ENCODE results near the gene SHLD1.

The SHLD1 gene

DNA sequence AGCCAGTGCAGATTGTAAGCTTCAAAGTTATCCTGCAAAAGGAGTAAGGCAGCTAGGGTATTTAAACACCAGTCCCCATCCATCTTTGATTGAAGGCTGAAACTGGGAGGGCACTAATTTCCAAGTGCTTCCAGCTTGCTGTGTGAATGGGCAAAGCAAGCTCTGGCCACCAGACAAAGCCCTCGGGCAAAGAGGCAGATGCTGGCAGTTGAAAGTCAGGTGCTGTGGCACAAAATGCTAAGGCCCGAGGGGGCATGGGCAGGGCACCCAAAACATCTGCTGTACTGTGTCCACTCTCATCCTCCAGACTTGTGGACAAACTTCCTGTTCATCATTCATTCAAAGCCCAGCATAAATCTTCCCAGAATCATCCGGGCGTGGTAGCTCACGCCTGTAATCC lies 137.2 kb downstream of the SHLD1 start:
- Histone ChIP-seq H3K9ac (no peak overlapping the region), H3K27me3 (no peaks in the 10 kb centered on the region), H3K36me3 (no peaks in the 10 kb centered on the region), H3K27ac (no peak overlapping the region), H3K4me2 (peak overlapping the region in 4 of 11 experiments; percentile 24 to 50 (median 44); a peak in 6 of 22 replicates), H3K4me3 (no peak overlapping the region), H3K4me1 (peaks cover 0 to 21% (median 3%) of the 10 kb centered on the region in 10 experiments; a peak in 10 of 20 replicates), H3K9me3 (replicated peaks in 1 of 11) (no peaks in the 10 kb centered on the region), H4K20me1 (no peaks in the 10 kb centered on the region)
- no peak for TF ChIP-seq Cebpa-rat (IDR thresholded peaks at IDR 0.05)

DNA sequence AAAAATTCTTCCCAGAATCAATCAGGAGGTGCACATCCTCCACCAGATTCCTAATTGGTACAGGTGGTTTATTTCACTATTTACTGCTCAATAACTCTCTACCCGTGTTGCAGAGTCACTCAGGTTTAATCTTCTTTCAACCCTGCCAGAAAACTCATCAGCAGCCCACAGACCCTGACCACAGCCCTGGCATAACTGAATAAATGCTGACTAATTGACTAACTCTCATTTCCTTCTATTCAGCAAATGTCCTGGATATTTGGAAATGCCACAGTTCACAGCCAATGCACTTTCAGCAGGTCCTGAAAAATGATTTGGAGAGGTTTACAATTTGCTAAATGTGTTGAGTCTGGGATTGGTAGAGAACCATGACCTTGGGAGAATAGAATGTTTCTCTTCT lies 137.8 kb downstream of the SHLD1 start:
- Histone ChIP-seq H3K4me2 (peak overlapping the region in 4 of 11 experiments; percentile 24 to 50 (median 44); a peak in 7 of 22 replicates), H3K27me3 (no peaks in the 10 kb centered on the region), H3K4me3 (no peak overlapping the region), H3K9me3 (replicated peaks in 1 of 11) (no peaks in the 10 kb centered on the region), H3K9ac (no peak overlapping the region), H3K36me3 (no peaks in the 10 kb centered on the region), H3K27ac (no peak overlapping the region), H4K20me1 (no peaks in the 10 kb centered on the region), H3K4me1 (peaks cover 0 to 21% (median 3%) of the 10 kb centered on the region in 10 experiments; a peak in 7 of 20 replicates)
- TF ChIP-seq Cebpa-rat (IDR thresholded peaks at IDR 0.05): no peak

DNA sequence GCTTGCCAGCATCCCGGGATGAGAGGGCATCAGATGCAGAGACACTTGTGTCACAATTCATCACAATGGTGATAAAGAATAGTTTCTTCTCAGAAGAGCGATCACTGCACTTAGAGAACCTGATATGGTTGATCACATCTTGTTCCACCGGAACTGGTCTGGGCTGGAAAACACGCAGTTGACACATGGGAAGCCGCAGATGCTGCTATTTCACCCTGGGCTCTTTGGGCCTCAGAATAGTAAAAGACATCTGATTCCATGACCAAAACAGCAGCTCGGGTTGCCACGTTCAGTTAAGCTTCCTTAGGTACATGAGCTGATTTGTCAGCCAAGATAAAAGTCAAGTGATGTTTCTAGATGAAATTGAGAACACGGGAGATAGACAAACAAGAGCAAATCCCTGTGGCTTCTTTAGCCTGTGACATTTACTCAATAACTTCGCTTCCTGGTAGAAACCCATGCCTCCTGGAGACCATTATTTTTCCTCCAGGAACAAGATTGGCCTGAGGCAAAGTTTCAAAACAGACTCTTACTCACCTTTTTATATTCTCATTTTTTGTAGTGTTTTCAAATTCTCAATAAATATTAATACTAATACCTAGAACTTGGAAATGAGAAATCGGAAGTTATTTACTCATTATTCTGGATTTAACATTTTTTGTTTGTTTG lies 140.7 kb downstream of the SHLD1 start:
- no peaks in the 10 kb centered on the region for H3K36me3 ChIP-seq
- no peak overlapping the region for H3K27ac ChIP-seq
- H3K4me2 ChIP-seq: no peak overlapping the region
- no peak overlapping the region for H3K4me3 ChIP-seq
- H3K9ac ChIP-seq: no peak overlapping the region
- no peaks in the 10 kb centered on the region for H3K9me3 ChIP-seq (replicated peaks in 1 of 11)
- H3K4me1 ChIP-seq: peaks cover 0 to 25% (median 3%) of the 10 kb centered on the region in 10 experiments; a peak in 7 of 20 replicates
- TF ChIP-seq Cebpa-rat (IDR thresholded peaks at IDR 0.05): no peak
- H4K20me1 ChIP-seq: no peaks in the 10 kb centered on the region
- H3K27me3 ChIP-seq: no peaks in the 10 kb centered on the region

DNA sequence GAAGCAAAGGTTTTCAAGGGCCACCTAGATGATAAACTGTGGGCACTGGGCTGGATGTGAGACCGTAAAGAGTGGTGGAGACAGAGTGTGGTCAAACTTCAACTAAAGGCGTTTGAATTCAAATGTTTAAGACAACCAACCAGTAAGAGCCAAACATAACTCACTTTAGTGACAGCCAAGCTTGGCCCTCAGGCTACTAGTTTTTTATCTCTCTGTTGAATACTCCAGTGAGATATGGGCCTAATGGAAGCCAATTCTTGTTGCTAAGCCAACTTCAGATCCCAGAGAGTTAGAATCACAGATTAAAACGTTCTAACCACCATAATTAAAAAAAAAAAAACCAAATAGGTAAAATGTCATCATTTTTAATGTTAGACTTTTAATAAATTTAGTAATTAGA lies 142.9 kb downstream of the SHLD1 start:
- Histone ChIP-seq H4K20me1 (no peaks in the 10 kb centered on the region), H3K36me3 (no peaks in the 10 kb centered on the region), H3K4me2 (no peak overlapping the region), H3K27me3 (no peaks in the 10 kb centered on the region), H3K27ac (no peak overlapping the region), H3K4me1 (peaks cover 0 to 10% (median 0%) of the 10 kb centered on the region in 10 experiments; a peak in 7 of 20 replicates), H3K4me3 (no peak overlapping the region), H3K9me3 (replicated peaks in 1 of 11) (no peaks in the 10 kb centered on the region), H3K9ac (no peak overlapping the region)
- no peak for TF ChIP-seq Cebpa-rat (IDR thresholded peaks at IDR 0.05)

DNA sequence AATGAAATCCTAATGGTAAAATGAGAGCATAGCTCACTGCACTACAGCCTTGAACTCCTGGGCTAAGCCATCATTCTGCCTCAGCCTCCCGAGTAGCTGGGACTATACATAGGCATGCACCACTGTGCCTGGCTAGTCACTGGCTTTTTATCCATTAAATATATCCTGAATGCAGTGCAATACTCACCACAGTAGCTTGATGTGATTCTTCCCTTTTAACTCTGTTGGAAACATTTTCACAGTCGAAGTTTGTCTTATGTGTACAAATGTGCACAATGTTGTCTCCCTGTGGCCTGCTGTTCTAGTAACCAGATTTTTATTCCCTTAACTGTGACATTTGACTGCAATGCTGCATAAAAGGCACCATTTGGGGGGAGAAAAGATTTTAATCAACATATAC lies 143.4 kb downstream of the SHLD1 start:
- H3K27ac ChIP-seq: no peak overlapping the region

DNA sequence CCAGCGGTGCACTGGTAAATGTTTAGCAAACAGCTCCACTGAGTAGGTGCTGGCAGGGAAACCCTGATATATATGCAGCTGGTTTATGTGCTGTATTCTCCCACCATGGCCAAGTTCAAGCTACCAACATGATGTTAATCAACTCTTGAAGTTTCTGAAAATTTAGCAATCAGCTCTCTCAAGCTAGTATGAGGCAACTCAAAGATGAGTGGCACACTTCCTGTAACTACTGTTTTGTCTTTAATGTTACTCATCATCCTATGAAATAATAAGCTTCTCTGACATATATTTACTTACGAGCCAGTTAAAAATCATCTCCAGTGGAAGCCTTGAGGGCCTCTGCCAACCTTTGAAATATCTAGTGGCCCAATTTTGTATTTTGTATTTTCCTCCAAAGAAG lies 145.4 kb downstream of the SHLD1 start:
- H4K20me1 ChIP-seq: no peaks in the 10 kb centered on the region
- H3K4me3 ChIP-seq: no peak overlapping the region
- H3K9me3 ChIP-seq (replicated peaks in 1 of 11): no peaks in the 10 kb centered on the region
- H3K9ac ChIP-seq: no peak overlapping the region
- no peaks in the 10 kb centered on the region for H3K27me3 ChIP-seq
- H3K36me3 ChIP-seq: no peaks in the 10 kb centered on the region
- peaks cover 0 to 5% (median 0%) of the 10 kb centered on the region in 10 experiments; a peak in 4 of 20 replicates for H3K4me1 ChIP-seq
- no peak for TF ChIP-seq Cebpa-rat (IDR thresholded peaks at IDR 0.05)
- H3K27ac ChIP-seq: no peak overlapping the region
- peak overlapping the region in 3 of 11 experiments; percentile 3 to 21 (median 18); a peak in 2 of 22 replicates for H3K4me2 ChIP-seq

More for the DNA sequence above, 143.4 kb downstream of the SHLD1 start:
- Histone ChIP-seq H3K4me2 (no peak overlapping the region), H3K36me3 (no peaks in the 10 kb centered on the region), H3K27me3 (no peaks in the 10 kb centered on the region), H3K9me3 (replicated peaks in 1 of 11) (no peaks in the 10 kb centered on the region), H3K4me1 (peaks cover 0 to 5% (median 0%) of the 10 kb centered on the region in 10 experiments; a peak in 5 of 20 replicates), H3K9ac (no peak overlapping the region), H3K4me3 (no peak overlapping the region), H4K20me1 (no peaks in the 10 kb centered on the region)
- no peak for TF ChIP-seq Cebpa-rat (IDR thresholded peaks at IDR 0.05)

DNA sequence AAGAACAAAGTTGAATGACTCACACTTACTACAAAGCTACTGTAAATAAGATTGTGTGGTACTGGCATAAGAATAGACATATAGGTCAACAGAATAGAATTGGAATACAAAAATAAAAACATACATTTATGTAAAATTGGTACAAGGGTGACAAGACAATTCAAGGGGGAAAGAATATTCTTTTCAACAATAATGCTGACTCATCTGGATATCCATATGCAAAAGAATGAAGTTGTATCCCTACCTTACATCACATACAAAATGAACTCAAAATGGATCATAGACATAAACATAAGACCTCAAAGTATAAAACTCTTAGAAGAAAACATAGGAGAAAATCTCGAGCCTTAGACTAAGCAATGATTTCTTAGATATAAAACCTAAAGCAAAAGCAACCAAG lies 149.2 kb downstream of the SHLD1 start:
- Histone ChIP-seq H3K4me1 (peaks cover 0 to 5% (median 0%) of the 10 kb centered on the region in 10 experiments; a peak in 4 of 20 replicates), H3K36me3 (no peaks in the 10 kb centered on the region), H3K27ac (no peak overlapping the region), H3K4me2 (no peak overlapping the region), H3K4me3 (no peak overlapping the region), H3K9me3 (replicated peaks in 1 of 11) (no peaks in the 10 kb centered on the region), H3K9ac (no peak overlapping the region), H3K27me3 (no peaks in the 10 kb centered on the region), H4K20me1 (no peaks in the 10 kb centered on the region)
- no peak for TF ChIP-seq Cebpa-rat (IDR thresholded peaks at IDR 0.05)

DNA sequence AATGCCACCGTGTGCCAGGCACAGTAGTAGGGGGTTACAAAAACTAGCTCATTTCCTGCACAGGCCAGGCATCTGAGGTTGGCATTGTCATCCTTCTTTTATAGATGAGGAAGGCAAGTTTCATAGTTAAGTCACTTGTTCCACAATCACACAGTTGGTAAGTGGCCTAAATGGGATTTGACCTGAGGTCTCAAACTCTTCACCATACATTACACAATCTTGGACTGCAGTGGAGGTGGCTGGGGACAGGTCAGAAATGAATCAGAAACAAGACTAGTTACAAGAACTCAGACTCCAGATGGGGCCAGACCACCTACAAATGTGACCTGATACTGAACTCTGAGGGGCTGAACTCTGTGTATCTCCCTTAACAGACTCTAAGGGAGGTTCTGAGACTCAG lies 150.7 kb downstream of the SHLD1 start:
- H4K20me1 ChIP-seq: no peaks in the 10 kb centered on the region
- TF ChIP-seq Cebpa-rat (IDR thresholded peaks at IDR 0.05): no peak
- no peak overlapping the region for H3K9ac ChIP-seq
- no peaks in the 10 kb centered on the region for H3K9me3 ChIP-seq (replicated peaks in 1 of 11)
- no peaks in the 10 kb centered on the region for H3K27me3 ChIP-seq
- H3K4me3 ChIP-seq: no peak overlapping the region
- H3K4me2 ChIP-seq: no peak overlapping the region
- H3K36me3 ChIP-seq: no peaks in the 10 kb centered on the region
- no peak overlapping the region for H3K27ac ChIP-seq
- no peaks in the 10 kb centered on the region; a peak in 4 of 20 replicates for H3K4me1 ChIP-seq

DNA sequence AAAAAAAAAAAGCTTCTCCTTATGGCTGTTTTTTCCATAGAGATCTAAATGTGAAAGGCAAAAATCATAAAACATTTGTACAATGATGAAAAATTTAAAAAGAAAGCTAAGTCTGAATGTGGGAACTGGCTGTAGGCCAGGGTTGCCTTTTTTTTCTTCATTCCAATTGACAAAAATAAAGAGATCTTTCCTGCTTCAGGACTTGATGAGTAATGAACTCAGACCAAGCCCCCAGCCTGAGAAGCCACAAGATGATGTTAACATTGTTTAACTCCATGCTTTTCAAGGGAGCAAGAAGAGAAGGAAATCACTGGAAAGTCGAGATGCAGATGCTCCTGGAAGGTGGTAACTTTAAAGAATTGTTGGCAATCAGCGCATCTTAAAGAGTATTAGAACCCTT lies 158.8 kb downstream of the SHLD1 start:
- H3K9ac ChIP-seq: no peak overlapping the region
- H4K20me1 ChIP-seq: no peaks in the 10 kb centered on the region
- H3K36me3 ChIP-seq: no peaks in the 10 kb centered on the region
- no peak overlapping the region for H3K4me3 ChIP-seq
- peaks cover 6 to 11% (median 7%) of the 10 kb centered on the region in 10 experiments; a peak in 19 of 20 replicates for H3K4me1 ChIP-seq
- H3K27me3 ChIP-seq: peaks cover 0 to 16% (median 8%) of the 10 kb centered on the region in 11 experiments; a peak in 11 of 22 replicates
- no peaks in the 10 kb centered on the region for H3K9me3 ChIP-seq (replicated peaks in 1 of 11)
- no peak for TF ChIP-seq Cebpa-rat (IDR thresholded peaks at IDR 0.05)
- no peak overlapping the region for H3K27ac ChIP-seq
- H3K4me2 ChIP-seq: no peak overlapping the region

DNA sequence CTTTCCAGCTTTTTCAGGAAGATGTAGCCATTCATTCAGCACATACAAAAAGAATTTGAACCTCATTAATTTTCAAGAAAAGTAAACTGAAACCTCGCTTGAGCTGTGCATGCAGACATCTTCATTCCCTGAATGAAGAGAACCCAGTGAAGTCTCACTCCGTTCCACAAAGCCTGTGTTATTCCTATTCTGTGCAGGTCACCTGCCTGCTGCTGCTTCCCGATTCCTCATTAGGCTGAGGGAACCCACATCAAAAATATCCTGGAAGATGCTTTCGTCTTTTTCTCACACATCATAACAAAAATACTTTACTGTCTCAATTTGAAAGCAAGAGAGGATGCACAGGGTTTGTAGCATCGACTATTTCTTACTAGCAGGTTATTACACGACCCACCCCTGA lies 160.0 kb downstream of the SHLD1 start:
- H3K4me2 ChIP-seq: no peak overlapping the region
- H3K4me1 ChIP-seq: peaks cover 6 to 11% (median 7%) of the 10 kb centered on the region in 10 experiments; a peak in 19 of 20 replicates
- H4K20me1 ChIP-seq: no peaks in the 10 kb centered on the region
- no peak overlapping the region for H3K4me3 ChIP-seq
- H3K27me3 ChIP-seq: peaks cover 0 to 16% (median 8%) of the 10 kb centered on the region in 11 experiments; a peak in 11 of 22 replicates
- no peak overlapping the region for H3K27ac ChIP-seq
- H3K9ac ChIP-seq: no peak overlapping the region
- no peaks in the 10 kb centered on the region for H3K36me3 ChIP-seq
- H3K9me3 ChIP-seq (replicated peaks in 1 of 11): no peaks in the 10 kb centered on the region
- no peak for TF ChIP-seq Cebpa-rat (IDR thresholded peaks at IDR 0.05)
